RPMI7951 (cell line): ENCODE measurements around the gene HIC2. TPM values are rescaled to one million over a fixed set of nuclear protein-coding genes. Genes with fewer than 3 reads are reported as not detected.
"Not testable (repeated sequence)": the region's sequence is repeated elsewhere in the genome, so short reads cannot be mapped to it uniquely, and the experiment has no call there.

Experiments used
- DNase-seq: peaks from one replicate; pipeline ENCODE4 v3.0.0-alpha.2; 2012; ENCODE audit warnings: low read depth
- total RNA-seq: library from RNA; depleted of rRNA; stranded (reverse); fragments of >200 nt; shearing (Covaris generic); gene quantifications from 2 replicates; pipeline ENCODE4 v1.2.3, GENCODE V29; 2014

Gene HIC2
- total RNA-seq, 1 experiment from 2014 or later, result 0.24 TPM

- DNase-seq, result not testable (repeated sequence)
Measured at GRCh38 chr22:21434378-21435233, 17.4 kb downstream of the HIC2 start.

- DNase-seq, result not testable (repeated sequence)
Measured at GRCh38 chr22:21435998-21436810, 19.0 kb downstream of the HIC2 start.

GRCh38 chr22:21438013-21438412 lies 20.8 kb downstream of the HIC2 start:
- DNase-seq, result not testable (repeated sequence)

GRCh38 chr22:21440018-21440636 lies 23.0 kb downstream of the HIC2 start:
- DNase-seq, result not testable (repeated sequence)

- DNase-seq, result not testable (repeated sequence)
Measured at GRCh38 chr22:21440676-21441075, 23.5 kb downstream of the HIC2 start.

- DNase-seq, result not testable (repeated sequence)
Measured at GRCh38 chr22:21441170-21441569, 24.0 kb downstream of the HIC2 start.

GRCh38 chr22:21442123-21442522 lies 25.0 kb downstream of the HIC2 start:
- not testable (repeated sequence) for DNase-seq

- not testable (repeated sequence) for DNase-seq
Measured at GRCh38 chr22:21442646-21443045, 25.5 kb downstream of the HIC2 start.

- DNase-seq, result no peak
Measured at GRCh38 chr22:21443057-21443734, 26.0 kb downstream of the HIC2 start.

GRCh38 chr22:21443735-21444421 lies 26.7 kb downstream of the HIC2 start:
- DNase-seq, result no peak

- no peak for DNase-seq
Measured at GRCh38 chr22:21444701-21445436, 27.7 kb downstream of the HIC2 start.

- no peak for DNase-seq
Measured at GRCh38 chr22:21445437-21446127, 28.4 kb downstream of the HIC2 start.

GRCh38 chr22:21446128-21446826 lies 29.1 kb downstream of the HIC2 start:
- DNase-seq, result no peak

- no peak for DNase-seq
Measured at GRCh38 chr22:21446827-21447690, 29.9 kb downstream of the HIC2 start.

- no peak for DNase-seq
Measured at GRCh38 chr22:21447694-21448402, 30.7 kb downstream of the HIC2 start.

- no peak for DNase-seq
Measured at GRCh38 chr22:21448627-21449416, 31.7 kb downstream of the HIC2 start.
